ENCODE results near the gene P2RX4.

GRCh38 chr12:121191151-121191550 is 18.8 kb upstream of the P2RX4 start:
- TF ChIP-seq POLR2A (IDR thresholded peaks at IDR 0.05) (no peak), CTCF (IDR thresholded peaks at IDR 0.05) (no peak), POLR2AphosphoS5 (IDR thresholded peaks at IDR 0.05) (no peak)
